SH-SY5Y (cell line): ENCODE results near the gene RAB19.

ENCODE experiments used
- GATA2 ChIP-seq: IDR thresholded peaks from 2 replicates; pipeline ENCODE4 v1.6.1; 2011; ENCODE audit warnings: mild to moderate bottlenecking, low read depth, low read length
- GATA3 ChIP-seq: IDR thresholded peaks from 2 replicates; pipeline ENCODE4 v1.6.1; 2011; ENCODE audit warnings: low read depth, mild to moderate bottlenecking, low read length, moderate library complexity

DNA sequence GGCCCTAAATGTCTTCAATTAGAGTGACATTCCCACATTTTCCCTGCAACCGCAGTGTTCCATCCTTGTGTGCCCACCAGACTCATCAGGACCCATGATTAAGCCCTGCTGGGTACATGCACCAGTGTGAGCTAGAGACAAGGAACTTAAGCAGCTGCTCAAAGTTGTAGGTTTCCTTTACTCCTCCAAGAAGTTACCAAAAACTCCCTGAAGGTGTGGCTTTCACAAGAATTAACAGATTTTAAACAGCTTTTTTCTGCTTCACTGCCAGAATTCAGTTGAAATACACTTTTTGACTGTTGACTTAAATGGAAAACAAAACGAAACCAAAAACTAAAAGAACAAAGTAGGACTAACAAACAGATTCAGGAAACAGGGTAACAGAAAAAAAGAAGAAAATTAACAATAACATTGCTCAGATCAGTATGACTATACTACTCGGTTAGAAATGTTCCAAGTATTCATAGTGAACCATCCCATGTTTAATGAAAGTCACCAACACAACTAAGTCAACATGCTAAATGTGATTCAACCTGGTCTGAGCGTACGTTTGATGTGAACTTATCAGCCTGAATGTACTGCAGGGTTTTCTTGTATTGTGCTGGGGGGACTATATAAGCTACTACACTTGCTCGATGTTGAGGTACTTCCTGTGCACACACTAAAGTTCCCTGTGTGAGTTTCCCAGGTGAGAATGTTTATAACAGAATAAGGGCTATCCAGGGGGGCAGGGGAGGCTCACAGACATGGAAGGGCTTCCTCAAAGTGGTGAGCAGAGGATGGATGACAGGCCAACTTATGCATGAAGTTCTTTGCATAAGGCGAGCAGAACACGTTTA, 27.7 kb upstream of the RAB19 start:
- TF ChIP-seq GATA2 (no peak), GATA3 (no peak)
